K562 (cell line): ENCODE data around the gene CHD2. TPM values are rescaled to one million over a fixed set of nuclear protein-coding genes. Genes with fewer than 3 reads are reported as not detected.

Experiments used
- CBFB ChIP-seq: sonication (generic); formaldehyde crosslinking; IDR thresholded peaks from 2 replicates; pipeline ENCODE4 v1.4.0; 2020; ENCODE audit warnings: mild to moderate bottlenecking, missing genetic modification reagents
- CBX2 ChIP-seq: fragments of 200-600 bp; sonication (generic); IDR thresholded peaks from one replicate; pipeline ENCODE4 v1.6.1; 2012; ENCODE audit warnings: mild to moderate bottlenecking, low read length, inconsistent platforms; ENCODE audit not compliant: insufficient read depth, poor library complexity, severe bottlenecking
- FOXP1 ChIP-seq: sonication (generic); formaldehyde crosslinking; IDR thresholded peaks from 2 replicates; pipeline ENCODE4 v1.8.0; 2022; ENCODE audit warnings: mild to moderate bottlenecking, missing genetic modification reagents
- GATA2 ChIP-seq: sonication (generic); formaldehyde crosslinking; IDR thresholded peaks from 2 replicates; pipeline ENCODE4 v1.4.0; 2020; ENCODE audit warnings: mild to moderate bottlenecking, missing genetic modification reagents
- HEY1 ChIP-seq: fragments of 250-450 bp; sonication (Bioruptor Pico); IDR thresholded peaks from 2 replicates; pipeline ENCODE4 v1.5.0; 2020; ENCODE audit warnings: mild to moderate bottlenecking, moderate library complexity, borderline replicate concordance
- HMG20A ChIP-seq: fragments of 450-650 bp; formaldehyde crosslinking; conservative IDR thresholded peaks from 2 replicates; pipeline ENCODE4 v1.4.0; 2020; ENCODE audit warnings: mild to moderate bottlenecking, mixed read lengths
- HNRNPUL1 ChIP-seq: fragments of 200-400 bp; formaldehyde crosslinking; IDR thresholded peaks from 2 replicates; pipeline ENCODE4 v1.6.1; 2017; ENCODE audit warnings: low read length
- HOXB6 ChIP-seq: fragments of 250-450 bp; sonication (Bioruptor Pico); IDR thresholded peaks from 2 replicates; pipeline ENCODE4 v1.5.1; 2022; ENCODE audit warnings: mild to moderate bottlenecking, borderline replicate concordance
- HSF4 ChIP-seq: fragments of 250-450 bp; sonication (Bioruptor Pico); IDR thresholded peaks from 2 replicates; pipeline ENCODE4 v2.1.2; 2022; ENCODE audit warnings: mild to moderate bottlenecking, moderate library complexity, borderline replicate concordance
- MBD2 ChIP-seq: sonication (generic); IDR thresholded peaks from 2 replicates; pipeline ENCODE4 v1.6.1; 2016; ENCODE audit warnings: low read depth, borderline replicate concordance
- MED1 ChIP-seq: sonication (generic); formaldehyde crosslinking; IDR thresholded peaks from 2 replicates; pipeline ENCODE4 v1.8.1; 2023; ENCODE audit warnings: missing genetic modification reagents, borderline replicate concordance
- MTF1 ChIP-seq: fragments of 250-450 bp; sonication (Bioruptor Pico); IDR thresholded peaks from 2 replicates; pipeline ENCODE4 v1.9.0; 2021; ENCODE audit warnings: moderate library complexity, mild to moderate bottlenecking, inconsistent platforms, borderline replicate concordance
- MYBL2 ChIP-seq, 2 experiments: fragments of 450-650 bp in 1 of 2; sonication (generic) in 1 of 2; formaldehyde crosslinking in 1 of 2; IDR thresholded peaks; 2 replicates each; pipeline versions ENCODE4 v1.6.1 to v1.8.1; 2017 to 2022; ENCODE audit warnings: borderline replicate concordance in 1 of 2, inconsistent platforms in 1 of 2, low read depth in 1 of 2, mild to moderate bottlenecking in 1 of 2, missing genetic modification reagents in 1 of 2, moderate library complexity in 1 of 2
- NONO ChIP-seq, 2 experiments: fragments of 200-400 bp in 1 of 2; fragments of 450-650 bp in 1 of 2; formaldehyde crosslinking in 1 of 2; IDR thresholded peaks; 2 replicates each; pipeline ENCODE4 v1.6.1; 2017; ENCODE audit warnings: low read depth in 2 of 2, mild to moderate bottlenecking in 2 of 2, moderate library complexity in 2 of 2, low read length in 1 of 2
- RFX5 ChIP-seq: IDR thresholded peaks from 2 replicates; pipeline ENCODE4 v1.6.1; 2011; ENCODE audit warnings: low read depth, mild to moderate bottlenecking, improper control_type of control experiment, low read length
- RUNX1 ChIP-seq: sonication (generic); IDR thresholded peaks from 2 replicates; pipeline ENCODE4 v1.6.1; 2016; ENCODE audit warnings: antibody characterized with exemption, low read depth
- SLC30A9 ChIP-seq: fragments of 250-450 bp; sonication (Bioruptor Pico); IDR thresholded peaks from 2 replicates; pipeline ENCODE4 v1.8.0; 2022; ENCODE audit warnings: mild to moderate bottlenecking, moderate library complexity
- ZFP1 ChIP-seq: fragments of 450-650 bp; formaldehyde crosslinking; IDR thresholded peaks from 2 replicates; pipeline ENCODE4 v1.4.0; 2020; ENCODE audit warnings: mild to moderate bottlenecking, mixed read lengths
- ZFP36 ChIP-seq: fragments of 150-350 bp; IDR thresholded peaks from 2 replicates; pipeline ENCODE4 v1.6.1; 2018; ENCODE audit warnings: low read length, low read depth; ENCODE audit not compliant: partially characterized antibody
- ZNF239 ChIP-seq: fragments of 250-450 bp; sonication (Bioruptor Pico); IDR thresholded peaks from 2 replicates; pipeline ENCODE4 v1.4.0; 2020; ENCODE audit warnings: mild to moderate bottlenecking
- polyA plus RNA-seq, 8 experiments: library from polyadenylated mRNA; depleted of rRNA in 4 of 8; stranded (reverse) in 5 of 8; unstranded in 3 of 8; fragments of >200 nt; fragmentation: Nextera tagmentation in 2 of 8; fragmentation: Illumina TruSeq in 1 of 8; extraction: Ambion mirVana in 2 of 8; extraction: Trizol in 1 of 8; gene quantifications; 2 replicates each; pipeline versions ENCODE4 v1.2.1 to v1.2.3, GENCODE V29; 2011 to 2014; ENCODE audit warnings: inconsistent platforms in 1 of 8, missing spikeins in 1 of 8
- total RNA-seq, 7 experiments: library from RNA; depleted of rRNA in 6 of 7; stranded (reverse); fragments of >200 nt in 6 of 7; fragmentation: Illumina TruSeq in 2 of 7; extraction: Trizol in 2 of 7; gene quantifications; 2 replicates each; pipeline versions ENCODE4 v1.2.1 to v1.2.3, GENCODE V29; 2011 to 2021; ENCODE audit warnings: low replicate concordance in 1 of 7
- TF ChIP-seq, protein P1 (sequence below): sonication (generic); formaldehyde crosslinking; IDR thresholded peaks from 2 replicates; pipeline ENCODE4 v1.8.0; 2022; ENCODE audit warnings: mild to moderate bottlenecking, low read depth, missing genetic modification reagents
- TF ChIP-seq, protein P2 (sequence below), 2 experiments: fragments of 450-650 bp; IDR thresholded peaks; 2 replicates each; pipeline ENCODE4 v1.6.1; 2018; ENCODE audit warnings: mild to moderate bottlenecking in 2 of 2, low read depth in 1 of 2; ENCODE audit not compliant: partially characterized antibody in 2 of 2

CHD2 gene
- total and polyA plus RNA-seq, 9 of the 15 experiments (the other 6 are each of a cell fraction or from before 2014, with no cell fraction given) = 38.9 to 70.8 (median 56.2) TPM

DNA sequence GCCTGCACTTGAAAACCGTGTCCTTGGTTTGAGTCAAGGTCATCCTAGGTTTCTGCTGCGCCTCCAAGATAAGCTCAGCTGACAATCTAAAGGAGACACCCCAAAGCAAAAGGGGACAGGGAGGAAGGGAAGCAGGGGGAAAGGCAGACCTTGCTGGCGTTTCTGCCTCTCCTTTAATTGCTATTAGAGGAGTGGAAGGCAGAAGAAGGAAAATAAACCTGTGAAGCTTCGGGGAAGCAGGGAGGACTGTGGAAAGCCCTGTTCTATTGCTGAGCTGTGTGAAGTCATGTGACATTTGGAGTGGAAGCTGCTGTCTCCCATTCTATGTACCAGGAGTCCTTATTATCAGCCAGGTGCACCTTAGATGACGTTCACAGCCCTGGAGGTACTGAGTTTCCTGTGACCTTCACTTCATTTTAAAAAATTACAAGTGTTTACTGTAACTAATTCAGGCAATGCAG, 21.5 kb upstream of the CHD2 start (continued):
- TF ChIP-seq MTF1 (CRISPR knock-in tag) = no peak
- TF ChIP-seq MYBL2 (IDR thresholded peaks at IDR 0.05; ENCODE audit: low read depth) = no peak
- TF ChIP-seq MYBL2 (CRISPR knock-in tag; IDR thresholded peaks at IDR 0.05; ENCODE audit: borderline replicate concordance) = no peak
- peak; percentile 66 for TF ChIP-seq GATA2
- TF ChIP-seq MED1 (CRISPR knock-in tag) = no peak
- no peak for TF ChIP-seq HEY1 (CRISPR knock-in tag)
- TF ChIP-seq RUNX1 = no peak
- no peak for TF ChIP-seq ZFP1
- TF ChIP-seq, protein P1, sequence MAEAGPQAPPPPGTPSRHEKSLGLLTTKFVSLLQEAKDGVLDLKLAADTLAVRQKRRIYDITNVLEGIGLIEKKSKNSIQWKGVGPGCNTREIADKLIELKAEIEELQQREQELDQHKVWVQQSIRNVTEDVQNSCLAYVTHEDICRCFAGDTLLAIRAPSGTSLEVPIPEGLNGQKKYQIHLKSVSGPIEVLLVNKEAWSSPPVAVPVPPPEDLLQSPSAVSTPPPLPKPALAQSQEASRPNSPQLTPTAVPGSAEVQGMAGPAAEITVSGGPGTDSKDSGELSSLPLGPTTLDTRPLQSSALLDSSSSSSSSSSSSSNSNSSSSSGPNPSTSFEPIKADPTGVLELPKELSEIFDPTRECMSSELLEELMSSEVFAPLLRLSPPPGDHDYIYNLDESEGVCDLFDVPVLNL (CRISPR knock-in tag) = no peak
- no peak for TF ChIP-seq ZFP36
- TF ChIP-seq SLC30A9 (CRISPR knock-in tag) = no peak
- TF ChIP-seq MBD2 = no peak
- no peak for TF ChIP-seq FOXP1
- no peak for TF ChIP-seq RFX5
- TF ChIP-seq, protein P2, sequence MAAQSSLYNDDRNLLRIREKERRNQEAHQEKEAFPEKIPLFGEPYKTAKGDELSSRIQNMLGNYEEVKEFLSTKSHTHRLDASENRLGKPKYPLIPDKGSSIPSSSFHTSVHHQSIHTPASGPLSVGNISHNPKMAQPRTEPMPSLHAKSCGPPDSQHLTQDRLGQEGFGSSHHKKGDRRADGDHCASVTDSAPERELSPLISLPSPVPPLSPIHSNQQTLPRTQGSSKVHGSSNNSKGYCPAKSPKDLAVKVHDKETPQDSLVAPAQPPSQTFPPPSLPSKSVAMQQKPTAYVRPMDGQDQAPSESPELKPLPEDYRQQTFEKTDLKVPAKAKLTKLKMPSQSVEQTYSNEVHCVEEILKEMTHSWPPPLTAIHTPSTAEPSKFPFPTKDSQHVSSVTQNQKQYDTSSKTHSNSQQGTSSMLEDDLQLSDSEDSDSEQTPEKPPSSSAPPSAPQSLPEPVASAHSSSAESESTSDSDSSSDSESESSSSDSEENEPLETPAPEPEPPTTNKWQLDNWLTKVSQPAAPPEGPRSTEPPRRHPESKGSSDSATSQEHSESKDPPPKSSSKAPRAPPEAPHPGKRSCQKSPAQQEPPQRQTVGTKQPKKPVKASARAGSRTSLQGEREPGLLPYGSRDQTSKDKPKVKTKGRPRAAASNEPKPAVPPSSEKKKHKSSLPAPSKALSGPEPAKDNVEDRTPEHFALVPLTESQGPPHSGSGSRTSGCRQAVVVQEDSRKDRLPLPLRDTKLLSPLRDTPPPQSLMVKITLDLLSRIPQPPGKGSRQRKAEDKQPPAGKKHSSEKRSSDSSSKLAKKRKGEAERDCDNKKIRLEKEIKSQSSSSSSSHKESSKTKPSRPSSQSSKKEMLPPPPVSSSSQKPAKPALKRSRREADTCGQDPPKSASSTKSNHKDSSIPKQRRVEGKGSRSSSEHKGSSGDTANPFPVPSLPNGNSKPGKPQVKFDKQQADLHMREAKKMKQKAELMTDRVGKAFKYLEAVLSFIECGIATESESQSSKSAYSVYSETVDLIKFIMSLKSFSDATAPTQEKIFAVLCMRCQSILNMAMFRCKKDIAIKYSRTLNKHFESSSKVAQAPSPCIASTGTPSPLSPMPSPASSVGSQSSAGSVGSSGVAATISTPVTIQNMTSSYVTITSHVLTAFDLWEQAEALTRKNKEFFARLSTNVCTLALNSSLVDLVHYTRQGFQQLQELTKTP (IDR thresholded peaks at IDR 0.05; ENCODE audit: low read depth in 1 of 2, partially characterized antibody in 2 of 2) = peak in 1 of 2 experiments; percentile 71
- no peak for TF ChIP-seq CBX2
- no peak for TF ChIP-seq ZNF239 (CRISPR knock-in tag)
- no peak for TF ChIP-seq HMG20A (CRISPR knock-in tag)
- TF ChIP-seq CBFB (CRISPR knock-in tag) = no peak
- no peak for TF ChIP-seq HSF4 (CRISPR knock-in tag)
- no peak for TF ChIP-seq NONO (IDR thresholded peaks at IDR 0.05; ENCODE audit: low read depth in 2 of 2, low read length in 1 of 2)
- TF ChIP-seq HOXB6 (CRISPR knock-in tag) = no peak
- TF ChIP-seq HNRNPUL1 = no peak
